Measurements from ENCODE around the gene SGSH.

The SGSH gene

DNA sequence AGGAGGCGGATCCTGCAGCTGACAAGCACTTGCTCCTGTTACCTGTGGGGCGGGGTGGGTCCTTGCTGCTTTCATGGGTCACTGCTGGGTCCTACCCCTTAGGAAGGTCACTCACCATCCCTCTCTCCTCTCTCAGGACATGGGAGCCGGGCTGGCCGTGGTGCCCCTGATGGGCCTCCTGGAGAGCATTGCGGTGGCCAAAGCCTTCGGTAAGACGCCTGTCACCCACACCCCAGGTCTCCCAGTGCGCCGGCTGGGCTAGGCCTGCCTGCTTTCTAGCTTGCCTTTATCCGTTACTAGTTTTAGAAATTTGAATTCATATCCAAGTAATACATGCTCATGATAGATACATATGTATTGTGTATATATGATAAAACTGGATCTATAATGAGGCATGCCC, 17.3 kb upstream of the SGSH start:
- no peaks in the 10 kb centered on the region for H3K27me3 ChIP-seq (ENCODE audit: control insufficient read depth, insufficient read depth, low read length)
- H3K36me3 ChIP-seq (ENCODE audit: control insufficient read depth, low read depth, low read length), result peaks cover 16% of the 10 kb centered on the region
- no peaks in the 10 kb centered on the region for H3K9me3 ChIP-seq (ENCODE audit: control insufficient read depth, low read depth, low read length)
- H3K4me1 ChIP-seq (ENCODE audit: control insufficient read depth, low read depth, low read length), result no peaks in the 10 kb centered on the region
- H3K9ac ChIP-seq (ENCODE audit: low read length), result no peak overlapping the region
- no peak overlapping the region for H3K27ac ChIP-seq (ENCODE audit: low read length)
- no peak overlapping the region for H3K4me3 ChIP-seq (ENCODE audit: low read length)

- Histone ChIP-seq H3K9ac (ENCODE audit: low read length) (no peak overlapping the region), H3K4me3 (ENCODE audit: low read length) (no peak overlapping the region), H3K9me3 (ENCODE audit: control insufficient read depth, low read depth, low read length) (peaks cover 3% of the 10 kb centered on the region), H3K27ac (ENCODE audit: low read length) (no peak overlapping the region), H3K36me3 (ENCODE audit: control insufficient read depth, low read depth, low read length) (peaks cover 16% of the 10 kb centered on the region), H3K4me1 (ENCODE audit: control insufficient read depth, low read depth, low read length) (no peaks in the 10 kb centered on the region), H3K27me3 (ENCODE audit: control insufficient read depth, insufficient read depth, low read length) (no peaks in the 10 kb centered on the region)
Measured at GRCh38 chr17:80236911-80237310, 16.8 kb upstream of the SGSH start.

- no peaks in the 10 kb centered on the region for H3K27me3 ChIP-seq (ENCODE audit: control insufficient read depth, insufficient read depth, low read length)
- H3K9me3 ChIP-seq (ENCODE audit: control insufficient read depth, low read depth, low read length), result peaks cover 5% of the 10 kb centered on the region
- H3K9ac ChIP-seq (ENCODE audit: low read length), result no peak overlapping the region
- H3K4me3 ChIP-seq (ENCODE audit: low read length), result no peak overlapping the region
- no peaks in the 10 kb centered on the region for H3K4me1 ChIP-seq (ENCODE audit: control insufficient read depth, low read depth, low read length)
- no peak overlapping the region for H3K27ac ChIP-seq (ENCODE audit: low read length)
- H3K36me3 ChIP-seq (ENCODE audit: control insufficient read depth, low read depth, low read length), result peaks cover 11% of the 10 kb centered on the region
Measured at GRCh38 chr17:80233202-80233601, 13.1 kb upstream of the SGSH start.

- peaks cover 7% of the 10 kb centered on the region for H3K36me3 ChIP-seq (ENCODE audit: control insufficient read depth, low read depth, low read length)
Measured at GRCh38 chr17:80232438-80232837, 12.3 kb upstream of the SGSH start.

DNA sequence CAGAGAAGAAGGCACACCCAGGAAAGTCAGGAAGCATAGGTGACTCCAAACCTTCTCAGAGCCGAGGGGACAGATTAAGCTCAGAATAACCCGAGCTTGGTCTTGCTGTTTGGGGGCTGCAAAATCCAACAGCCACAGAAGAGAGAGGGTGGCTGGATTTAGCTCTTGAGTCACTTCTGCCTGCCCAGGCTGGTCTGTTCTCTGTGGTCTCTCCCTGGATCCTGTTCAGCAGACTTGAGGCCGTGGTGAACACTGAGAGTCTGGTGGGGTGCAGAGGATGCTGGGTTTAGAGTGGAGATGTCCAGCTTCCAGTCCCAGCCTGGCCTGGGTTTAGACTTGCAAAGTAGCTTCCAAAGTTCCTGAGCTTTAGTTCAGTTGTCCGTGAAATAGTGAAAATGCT, 8.9 kb upstream of the SGSH start:
- Histone ChIP-seq H3K4me1 (ENCODE audit: control insufficient read depth, low read depth, low read length) (peaks cover 12% of the 10 kb centered on the region), H3K9me3 (ENCODE audit: control insufficient read depth, low read depth, low read length) (peaks cover 5% of the 10 kb centered on the region), H3K27ac (ENCODE audit: low read length) (no peak overlapping the region), H3K27me3 (ENCODE audit: control insufficient read depth, insufficient read depth, low read length) (no peaks in the 10 kb centered on the region), H3K4me3 (ENCODE audit: low read length) (no peak overlapping the region), H3K9ac (ENCODE audit: low read length) (no peak overlapping the region), H3K36me3 (ENCODE audit: control insufficient read depth, low read depth, low read length) (peaks cover 3% of the 10 kb centered on the region)

More at GRCh38 chr17:80232438-80232837, 12.3 kb upstream of the SGSH start:
- H3K9ac ChIP-seq (ENCODE audit: low read length), result no peak overlapping the region
- H3K4me1 ChIP-seq (ENCODE audit: control insufficient read depth, low read depth, low read length), result no peaks in the 10 kb centered on the region
- H3K9me3 ChIP-seq (ENCODE audit: control insufficient read depth, low read depth, low read length), result peaks cover 5% of the 10 kb centered on the region
- no peaks in the 10 kb centered on the region for H3K27me3 ChIP-seq (ENCODE audit: control insufficient read depth, insufficient read depth, low read length)
- no peak overlapping the region for H3K4me3 ChIP-seq (ENCODE audit: low read length)
- no peak overlapping the region for H3K27ac ChIP-seq (ENCODE audit: low read length)

DNA sequence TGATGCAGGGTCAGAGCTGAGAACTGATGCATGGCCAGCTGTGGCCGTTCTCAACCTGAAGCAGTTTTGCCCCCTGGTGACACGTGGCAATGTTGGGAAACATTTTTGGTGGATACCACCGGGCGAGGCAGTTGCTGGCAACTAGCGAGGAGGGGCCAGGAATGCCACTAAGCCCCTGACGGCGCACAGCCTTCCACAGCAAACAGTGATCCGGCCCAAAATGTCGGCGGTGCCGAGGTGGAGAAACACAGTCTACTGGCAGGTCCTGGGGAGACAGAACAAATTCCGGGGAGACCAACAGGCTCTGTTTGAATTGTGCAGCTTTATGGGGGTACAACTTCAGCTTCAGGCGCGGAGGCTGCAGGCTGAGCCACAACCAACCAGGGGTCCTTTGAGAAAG, 8.3 kb upstream of the SGSH start:
- Histone ChIP-seq H3K4me3 (ENCODE audit: low read length) (no peak overlapping the region), H3K27me3 (ENCODE audit: control insufficient read depth, insufficient read depth, low read length) (no peaks in the 10 kb centered on the region), H3K4me1 (ENCODE audit: control insufficient read depth, low read depth, low read length) (peaks cover 12% of the 10 kb centered on the region), H3K27ac (ENCODE audit: low read length) (no peak overlapping the region), H3K36me3 (ENCODE audit: control insufficient read depth, low read depth, low read length) (peaks cover 3% of the 10 kb centered on the region), H3K9me3 (ENCODE audit: control insufficient read depth, low read depth, low read length) (peaks cover 5% of the 10 kb centered on the region), H3K9ac (ENCODE audit: low read length) (no peak overlapping the region)

DNA sequence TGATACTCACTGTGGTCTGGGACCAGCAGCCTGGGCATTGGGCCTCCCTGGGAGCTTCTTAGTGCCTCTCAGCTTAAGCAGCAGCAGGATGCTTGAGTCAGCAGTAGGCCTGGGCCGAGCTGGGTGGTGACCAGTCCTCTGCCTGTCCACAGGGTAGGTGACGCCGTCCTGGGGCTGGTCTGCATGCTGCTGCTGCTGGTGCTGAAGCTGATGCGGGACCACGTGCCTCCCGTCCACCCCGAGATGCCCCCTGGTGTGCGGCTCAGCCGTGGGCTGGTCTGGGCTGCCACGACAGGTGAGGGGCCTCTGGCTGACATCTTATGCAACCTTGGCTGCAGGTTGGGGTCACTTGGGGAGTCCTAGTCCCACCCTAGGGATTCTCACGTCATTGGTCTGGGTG, 7.5 kb upstream of the SGSH start:
- H3K27ac ChIP-seq (ENCODE audit: low read length), result no peak overlapping the region
- no peaks in the 10 kb centered on the region for H3K27me3 ChIP-seq (ENCODE audit: control insufficient read depth, insufficient read depth, low read length)
- H3K9me3 ChIP-seq (ENCODE audit: control insufficient read depth, low read depth, low read length), result peaks cover 5% of the 10 kb centered on the region
- H3K36me3 ChIP-seq (ENCODE audit: control insufficient read depth, low read depth, low read length), result peaks cover 3% of the 10 kb centered on the region
- no peak overlapping the region for H3K9ac ChIP-seq (ENCODE audit: low read length)
- H3K4me3 ChIP-seq (ENCODE audit: low read length), result no peak overlapping the region
- peaks cover 12% of the 10 kb centered on the region for H3K4me1 ChIP-seq (ENCODE audit: control insufficient read depth, low read depth, low read length)

DNA sequence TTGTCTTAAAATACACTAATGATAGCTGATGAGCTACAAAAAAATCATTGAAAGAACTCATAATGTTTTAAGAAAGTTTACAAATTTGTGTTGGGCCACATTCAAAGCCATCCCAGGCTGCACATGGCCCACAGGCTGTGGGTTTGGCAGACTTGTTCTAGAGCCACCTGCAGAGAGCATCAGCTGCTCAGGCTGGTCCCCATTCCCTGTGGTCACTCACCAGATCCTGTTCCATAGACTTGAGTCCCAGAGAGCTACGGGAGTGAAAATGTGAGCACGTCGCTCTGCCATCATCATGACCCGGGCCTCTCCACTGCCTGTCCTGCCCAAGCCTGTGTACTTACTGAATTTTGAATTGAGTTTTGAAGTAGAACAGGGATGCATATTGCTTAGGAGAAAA, 7.0 kb upstream of the SGSH start:
- H3K27me3 ChIP-seq (ENCODE audit: control insufficient read depth, insufficient read depth, low read length), result no peaks in the 10 kb centered on the region
- peaks cover 3% of the 10 kb centered on the region for H3K36me3 ChIP-seq (ENCODE audit: control insufficient read depth, low read depth, low read length)
- no peak overlapping the region for H3K4me3 ChIP-seq (ENCODE audit: low read length)
- peaks cover 4% of the 10 kb centered on the region for H3K9me3 ChIP-seq (ENCODE audit: control insufficient read depth, low read depth, low read length)
- H3K27ac ChIP-seq (ENCODE audit: low read length), result no peak overlapping the region
- peaks cover 12% of the 10 kb centered on the region for H3K4me1 ChIP-seq (ENCODE audit: control insufficient read depth, low read depth, low read length)
- no peak overlapping the region for H3K9ac ChIP-seq (ENCODE audit: low read length)

DNA sequence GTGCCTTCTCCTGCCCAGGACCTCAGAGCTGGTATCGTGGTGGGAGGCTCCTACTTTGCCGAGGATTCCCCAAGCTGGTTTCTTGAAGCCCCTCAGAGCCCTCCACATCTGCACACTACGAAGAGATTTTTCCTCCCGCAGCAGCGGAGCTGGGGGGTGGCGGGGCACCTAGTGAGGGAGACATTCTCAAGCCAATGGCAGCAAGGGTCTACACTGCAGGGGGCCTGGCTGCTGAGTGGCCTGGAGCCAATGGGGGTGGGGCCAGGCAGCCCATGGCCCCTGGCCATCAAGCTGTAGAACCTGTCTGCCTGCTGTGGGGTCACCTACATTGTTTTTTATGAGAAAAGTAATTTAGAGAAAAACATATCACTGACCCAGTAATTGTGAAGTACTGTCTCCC, 5.1 kb upstream of the SGSH start:
- H3K4me1 ChIP-seq (ENCODE audit: control insufficient read depth, low read depth, low read length), result peaks cover 12% of the 10 kb centered on the region
- H3K4me3 ChIP-seq (ENCODE audit: low read length), result no peak overlapping the region
- peaks cover 3% of the 10 kb centered on the region for H3K36me3 ChIP-seq (ENCODE audit: control insufficient read depth, low read depth, low read length)
- H3K27ac ChIP-seq (ENCODE audit: low read length), result no peak overlapping the region
- H3K9ac ChIP-seq (ENCODE audit: low read length), result no peak overlapping the region
- peaks cover 6% of the 10 kb centered on the region for H3K27me3 ChIP-seq (ENCODE audit: control insufficient read depth, insufficient read depth, low read length)
- H3K9me3 ChIP-seq (ENCODE audit: control insufficient read depth, low read depth, low read length), result no peaks in the 10 kb centered on the region

GRCh38 chr17:80224683-80225082, 4.5 kb upstream of the SGSH start:
- no peaks in the 10 kb centered on the region for H3K9me3 ChIP-seq (ENCODE audit: control insufficient read depth, low read depth, low read length)
- peaks cover 12% of the 10 kb centered on the region for H3K4me1 ChIP-seq (ENCODE audit: control insufficient read depth, low read depth, low read length)
- no peak overlapping the region for H3K4me3 ChIP-seq (ENCODE audit: low read length)
- H3K36me3 ChIP-seq (ENCODE audit: control insufficient read depth, low read depth, low read length), result peaks cover 3% of the 10 kb centered on the region
- H3K9ac ChIP-seq (ENCODE audit: low read length), result no peak overlapping the region
- H3K27ac ChIP-seq (ENCODE audit: low read length), result no peak overlapping the region
- peaks cover 6% of the 10 kb centered on the region for H3K27me3 ChIP-seq (ENCODE audit: control insufficient read depth, insufficient read depth, low read length)

DNA sequence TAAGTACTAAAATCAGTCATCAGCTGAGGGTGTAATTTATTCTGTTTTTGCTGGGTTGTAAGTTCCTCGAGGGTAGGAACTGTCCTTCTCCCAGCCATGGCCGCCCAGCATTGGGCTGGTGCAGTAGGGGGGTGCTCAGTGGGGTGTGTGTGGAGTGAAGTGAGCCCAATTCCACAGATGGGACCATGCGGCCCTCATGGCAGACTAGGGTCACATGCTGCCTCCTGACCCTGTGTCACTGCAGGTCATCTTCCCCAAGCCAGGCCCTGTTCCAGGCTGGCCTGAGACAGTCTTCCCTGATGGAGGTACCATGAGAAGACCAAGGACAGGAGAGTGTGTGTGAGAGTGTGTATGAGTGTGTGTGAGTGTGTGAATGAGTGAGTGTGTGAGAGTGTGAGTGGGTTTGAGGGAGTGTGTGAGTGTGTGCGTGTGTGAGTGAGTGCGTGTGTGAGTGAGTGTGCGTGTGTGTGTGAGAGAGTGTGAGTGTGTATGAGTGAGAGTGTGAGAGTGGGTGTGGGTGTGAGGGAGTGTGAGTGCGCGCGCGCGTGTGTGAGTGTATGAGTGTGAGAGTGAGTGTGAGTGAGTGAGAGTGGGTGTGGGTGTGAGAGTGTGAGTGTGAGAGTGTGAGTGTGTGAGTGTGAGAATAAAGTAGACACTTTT, 3.8 kb upstream of the SGSH start:
- H3K9me3 ChIP-seq (ENCODE audit: control insufficient read depth, low read depth, low read length), result no peaks in the 10 kb centered on the region
- peaks cover 12% of the 10 kb centered on the region for H3K4me1 ChIP-seq (ENCODE audit: control insufficient read depth, low read depth, low read length)
- H3K4me3 ChIP-seq (ENCODE audit: low read length), result no peak overlapping the region
- no peak overlapping the region for H3K9ac ChIP-seq (ENCODE audit: low read length)
- no peak overlapping the region for H3K27ac ChIP-seq (ENCODE audit: low read length)
- peaks cover 6% of the 10 kb centered on the region for H3K27me3 ChIP-seq (ENCODE audit: control insufficient read depth, insufficient read depth, low read length)
- H3K36me3 ChIP-seq (ENCODE audit: control insufficient read depth, low read depth, low read length), result peaks cover 3% of the 10 kb centered on the region

DNA sequence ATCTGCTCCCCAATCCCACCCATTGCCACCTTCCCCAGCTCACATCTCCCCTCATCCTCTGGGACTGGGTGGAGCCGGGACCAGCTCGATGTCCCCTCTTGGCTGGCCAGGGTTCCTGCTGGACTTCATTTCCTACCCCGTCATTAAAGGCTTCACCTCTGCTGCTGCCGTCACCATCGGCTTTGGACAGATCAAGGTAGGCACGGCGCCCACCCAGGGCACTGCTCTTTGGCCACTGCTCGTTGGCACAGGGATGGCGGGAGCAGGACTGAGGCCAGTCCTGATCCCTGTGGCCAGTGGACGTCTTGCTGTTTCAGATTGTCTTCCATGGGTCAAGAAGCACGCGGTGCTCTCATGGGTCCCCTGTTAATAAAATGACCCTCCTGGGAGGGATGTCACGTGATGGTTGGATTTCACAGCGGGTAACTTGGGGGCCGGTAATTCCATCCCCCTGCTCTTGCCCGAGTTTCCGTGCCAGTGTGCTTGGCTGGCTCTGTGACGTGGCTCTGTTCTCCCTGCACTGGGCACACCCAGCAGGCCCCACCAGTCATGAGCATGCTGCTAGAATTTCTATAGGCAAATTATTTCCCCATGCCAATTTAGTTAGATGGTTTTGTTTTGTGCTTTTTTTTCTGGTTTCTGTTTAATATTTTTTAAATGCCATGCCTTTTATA, 3.1 kb upstream of the SGSH start:
- H3K9ac ChIP-seq (ENCODE audit: low read length), result no peak overlapping the region
- no peak overlapping the region for H3K4me3 ChIP-seq (ENCODE audit: low read length)

More for the DNA sequence above, 3.1 kb upstream of the SGSH start:
- H3K27me3 ChIP-seq (ENCODE audit: control insufficient read depth, insufficient read depth, low read length), result peaks cover 6% of the 10 kb centered on the region
- H3K36me3 ChIP-seq (ENCODE audit: control insufficient read depth, low read depth, low read length), result peaks cover 2% of the 10 kb centered on the region
- peaks cover 12% of the 10 kb centered on the region for H3K4me1 ChIP-seq (ENCODE audit: control insufficient read depth, low read depth, low read length)
- no peaks in the 10 kb centered on the region for H3K9me3 ChIP-seq (ENCODE audit: control insufficient read depth, low read depth, low read length)
- H3K27ac ChIP-seq (ENCODE audit: low read length), result no peak overlapping the region

Measured in iPS-18a (cell line).